T-helper 2 cell (primary cell): ENCODE measurements around the gene C5AR1.

Experiments used
- DNase-seq, 5 experiments: peaks; one replicate each; pipeline versions ENCODE4 v3.0.0 to v3.0.0-alpha.2; 2012 to 2022

Gene C5AR1

DNA sequence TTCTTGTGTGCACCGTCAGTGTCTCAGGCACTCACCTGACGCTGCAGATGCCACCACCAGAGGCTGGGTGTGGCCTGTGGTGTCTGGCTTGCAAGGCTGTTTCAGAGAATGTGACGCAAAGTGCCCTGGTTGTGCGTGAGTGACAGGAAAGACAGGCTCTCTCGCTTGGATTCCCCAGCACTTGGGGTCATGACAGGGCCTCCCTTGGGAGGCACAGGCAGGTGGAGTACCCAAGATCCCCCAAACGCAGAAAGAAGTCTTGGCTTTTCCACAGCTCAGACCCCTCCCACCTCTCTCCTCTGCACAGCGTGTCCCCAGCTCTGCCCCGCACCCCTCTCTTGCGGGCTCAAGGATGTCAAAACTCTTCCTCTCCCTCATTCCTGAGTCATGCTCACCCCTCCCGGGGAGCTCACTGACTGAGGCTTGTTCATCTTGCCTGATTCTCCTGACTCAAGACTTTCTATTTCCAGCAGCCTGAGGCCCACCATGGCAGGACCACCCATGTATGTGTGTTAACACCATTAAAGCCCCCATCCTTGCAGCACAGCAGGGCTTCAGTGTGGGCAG is 60.5 kb downstream of the C5AR1 start:
- no peak for DNase-seq

DNA sequence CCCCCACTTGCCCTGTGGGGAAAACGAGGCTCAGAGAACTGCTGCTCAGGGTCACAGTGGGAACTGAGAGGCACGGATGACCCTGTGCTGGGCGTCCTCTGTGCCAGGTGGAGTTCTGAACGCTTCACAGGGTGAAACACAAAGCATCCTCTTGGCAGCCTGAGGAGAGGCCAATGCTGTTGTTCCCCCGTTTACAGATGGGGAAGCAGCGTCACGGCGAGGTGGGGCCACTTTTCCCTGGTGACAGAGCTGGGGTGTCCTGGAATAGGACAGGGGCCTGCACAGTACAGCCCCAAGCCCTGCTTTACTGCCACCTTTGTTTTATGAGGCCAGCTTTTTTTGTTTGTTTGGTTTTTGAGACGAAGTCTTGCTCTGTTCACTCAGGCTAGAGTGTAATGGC is 61.6 kb downstream of the C5AR1 start:
- DNase-seq = no peak
